H9 (cell line): Measurements from ENCODE around the gene GPR171. TPM values are rescaled to one million over a fixed set of nuclear protein-coding genes. Genes with fewer than 3 reads are reported as not detected.

Experiments used
- DNase-seq: peaks from one replicate; pipeline ENCODE4 v3.0.0-alpha.2; 2017
- H2AFZ ChIP-seq: one replicate; pipeline ENCODE4 v1.6.1; 2013; ENCODE audit warnings: mild to moderate bottlenecking, low read length, control low read depth, moderate library complexity
- H2AK5ac ChIP-seq: 2 replicates; pipeline ENCODE4 v1.6.1; 2013; ENCODE audit warnings: low read length, control low read depth, mixed read lengths; ENCODE audit not compliant: insufficient read length
- H2BK120ac ChIP-seq: one replicate; pipeline ENCODE4 v1.6.1; 2013; ENCODE audit warnings: low read depth, mild to moderate bottlenecking, low read length, control low read depth, inconsistent platforms; ENCODE audit not compliant: poor library complexity, severe bottlenecking
- H2BK12ac ChIP-seq: 2 replicates; pipeline ENCODE4 v1.6.1; 2013; ENCODE audit warnings: low read length, control low read depth, mixed read lengths, low read depth; ENCODE audit not compliant: insufficient read length
- H2BK15ac ChIP-seq: 2 replicates; pipeline ENCODE4 v1.6.1; 2013; ENCODE audit warnings: low read depth, low read length, control low read depth
- H2BK20ac ChIP-seq: one replicate; pipeline ENCODE4 v1.6.1; 2013; ENCODE audit warnings: low read depth, mild to moderate bottlenecking, low read length, control low read depth, inconsistent platforms; ENCODE audit not compliant: poor library complexity, severe bottlenecking
- H2BK5ac ChIP-seq: 2 replicates; pipeline ENCODE4 v1.6.1; 2013; ENCODE audit warnings: low read length, control low read depth, mixed read lengths; ENCODE audit not compliant: insufficient read length
- H3K14ac ChIP-seq: 2 replicates; pipeline ENCODE4 v1.6.1; 2013; ENCODE audit warnings: low read length, control low read depth; ENCODE audit not compliant: insufficient read depth
- H3K18ac ChIP-seq: 2 replicates; pipeline ENCODE4 v1.6.1; 2013; ENCODE audit warnings: low read depth, mild to moderate bottlenecking, mixed read lengths, low read length, control low read depth; ENCODE audit not compliant: insufficient read length
- H3K23ac ChIP-seq: 2 replicates; pipeline ENCODE4 v1.6.1; 2013; ENCODE audit warnings: low read length, control low read depth, mixed read lengths, low read depth; ENCODE audit not compliant: insufficient read length
- H3K23me2 ChIP-seq: 2 replicates; pipeline ENCODE4 v1.6.1; 2013; ENCODE audit warnings: low read depth, mild to moderate bottlenecking, mixed read lengths, low read length, control low read depth; ENCODE audit not compliant: insufficient read length, poor library complexity, severe bottlenecking
- H3K27ac ChIP-seq: 2 replicates; pipeline ENCODE4 v1.5.1; 2013; ENCODE audit warnings: low read length, control low read depth, mixed read lengths, low read depth; ENCODE audit not compliant: insufficient read length
- H3K27me3 ChIP-seq: 2 replicates; pipeline ENCODE4 v1.6.1; 2013; ENCODE audit warnings: low read length, control low read depth, inconsistent platforms; ENCODE audit not compliant: insufficient read depth
- H3K4ac ChIP-seq: 2 replicates; pipeline ENCODE4 v1.6.1; 2013; ENCODE audit warnings: low read depth, mild to moderate bottlenecking, control low read depth, inconsistent platforms, low read length, moderate library complexity
- H3K4me1 ChIP-seq: 2 replicates; pipeline ENCODE4 v1.6.1; 2013; ENCODE audit warnings: low read length, control low read depth, inconsistent platforms; ENCODE audit not compliant: insufficient read depth
- H3K4me2 ChIP-seq: 2 replicates; pipeline ENCODE4 v1.6.1; 2013; ENCODE audit warnings: low read length, control low read depth, mixed read lengths; ENCODE audit not compliant: insufficient read length, insufficient read depth
- H3K56ac ChIP-seq: 2 replicates; pipeline ENCODE4 v1.6.1; 2013; ENCODE audit warnings: low read depth, mild to moderate bottlenecking, mixed read lengths, low read length, control low read depth; ENCODE audit not compliant: insufficient read length
- H3K79me1 ChIP-seq: 2 replicates; pipeline ENCODE4 v1.6.1; 2013; ENCODE audit warnings: low read depth, mild to moderate bottlenecking, moderate library complexity, low read length, control low read depth, inconsistent platforms; ENCODE audit not compliant: insufficient read depth, poor library complexity, severe bottlenecking
- H3K79me2 ChIP-seq: 2 replicates; pipeline ENCODE4 v1.6.1; 2013; ENCODE audit warnings: low read length, control low read depth, inconsistent platforms; ENCODE audit not compliant: insufficient read depth
- H3K9ac ChIP-seq: 2 replicates; pipeline ENCODE4 v1.6.1; 2013; ENCODE audit warnings: low read length, control low read depth, mixed read lengths; ENCODE audit not compliant: insufficient read length; ENCODE audit errors: extremely low read depth
- H3K9me3 ChIP-seq: one replicate; pipeline ENCODE4 v1.6.1; 2013; ENCODE audit warnings: low read depth, low read length, inconsistent platforms; ENCODE audit not compliant: control insufficient read depth
- H3T11ph ChIP-seq: one replicate; pipeline ENCODE4 v1.6.1; 2013; ENCODE audit warnings: mild to moderate bottlenecking, low read length, control low read depth, inconsistent platforms
- H4K20me1 ChIP-seq: one replicate; pipeline ENCODE4 v1.6.1; 2013; ENCODE audit not compliant: control insufficient read depth, insufficient read length, insufficient read depth
- H4K5ac ChIP-seq: 2 replicates; pipeline ENCODE4 v1.6.1; 2013; ENCODE audit warnings: low read depth, mild to moderate bottlenecking, mixed read lengths, low read length, control low read depth; ENCODE audit not compliant: insufficient read length
- H4K8ac ChIP-seq: replicated peaks from 2 replicates; pipeline ENCODE4 v1.6.1; 2013; ENCODE audit warnings: low read length, control low read depth, mixed read lengths, low read depth; ENCODE audit not compliant: insufficient read length
- H4K91ac ChIP-seq: 2 replicates; pipeline ENCODE4 v1.6.1; 2013; ENCODE audit warnings: low read depth, mild to moderate bottlenecking, moderate library complexity, mixed read lengths, low read length, control low read depth; ENCODE audit not compliant: insufficient read length
- H3K27ac Mint-ChIP-seq, 3 experiments: 2 replicates in 2 of 3; 3 replicates in 1 of 3; pipeline ENCODE4 v1.8.0; 2020 to 2021; ENCODE audit warnings: mixed read lengths in 3 of 3, mild to moderate bottlenecking in 1 of 3, moderate library complexity in 1 of 3
- H3K27me3 Mint-ChIP-seq: 2 replicates; pipeline ENCODE4 v1.8.0; 2021; ENCODE audit warnings: low read depth, mild to moderate bottlenecking, moderate library complexity, mixed read lengths
- H3K36me3 Mint-ChIP-seq, 3 experiments: 2 replicates in 2 of 3; 3 replicates in 1 of 3; pipeline ENCODE4 v1.8.0; 2020 to 2021; ENCODE audit warnings: low read depth in 3 of 3, mixed read lengths in 3 of 3; ENCODE audit not compliant: insufficient read depth in 1 of 3
- H3K4me1 Mint-ChIP-seq, 2 experiments: 2 replicates each; pipeline ENCODE4 v1.8.0; 2020; ENCODE audit warnings: mixed read lengths in 2 of 2
- H3K4me3 Mint-ChIP-seq, 2 experiments: 2 replicates in 1 of 2; 3 replicates in 1 of 2; pipeline ENCODE4 v1.8.0; 2020 to 2021; ENCODE audit warnings: mild to moderate bottlenecking in 2 of 2, mixed read lengths in 2 of 2, moderate library complexity in 1 of 2
- H3K9me3 Mint-ChIP-seq, 2 experiments: 2 replicates in 1 of 2; 3 replicates in 1 of 2; pipeline ENCODE4 v1.8.0; 2020; ENCODE audit warnings: mild to moderate bottlenecking in 2 of 2, mixed read lengths in 2 of 2, moderate library complexity in 1 of 2
- WGBS: extraction: QIAGEN DNeasy Blood & Tissue Kit; methylation state at CpG from one replicate; pipeline ENCODE4 v1.1.7; 2013; ENCODE audit warnings: missing lambda C conversion rate, low lambda C conversion rate, mixed read lengths; ENCODE audit not compliant: insufficient read length; ENCODE audit errors: extremely low coverage; 5-methylcytosine and 5-hydroxymethylcytosine counted together
- total RNA-seq: library from RNA; stranded (reverse); gene quantifications from 2 replicates; pipeline ENCODE4 v1.2.1, GENCODE V29; 2021
- TF ChIP-seq, protein P1 (sequence below): fragments of 200-600 bp; sonication (generic); conservative IDR thresholded peaks from 3 replicates; pipeline ENCODE4 v1.8.0; 2021; ENCODE audit warnings: antibody characterized with exemption, mild to moderate bottlenecking

GPR171 gene
- total RNA-seq, 1 experiment from 2014 or later = not detected

- no peak overlapping the region; a peak in 1 of 7 replicates for H3K27ac Mint-ChIP-seq
- Histone ChIP-seq H2BK5ac (no peak overlapping the region), H2BK120ac (no peak overlapping the region), H3K79me1 (no peaks in the 10 kb centered on the region), H3T11ph (no peak overlapping the region), H3K27ac (no peak overlapping the region), H3K4ac (no peak overlapping the region), H3K23me2 (no peaks in the 10 kb centered on the region), H2BK20ac (no peak overlapping the region), H2BK12ac (no peak overlapping the region), H3K79me2 (no peaks in the 10 kb centered on the region), H4K5ac (no peak overlapping the region), H2AK5ac (no peak overlapping the region), H3K23ac (no peak overlapping the region), H3K9me3 (no peaks in the 10 kb centered on the region), H2BK15ac (no peak overlapping the region), H4K8ac (no peak overlapping the region), H3K56ac (no peak overlapping the region), H4K91ac (no peak overlapping the region), H3K18ac (no peak overlapping the region), H4K20me1 (no peaks in the 10 kb centered on the region), H3K9ac (no peak overlapping the region), H3K27me3 (no peaks in the 10 kb centered on the region), H2AFZ (no peak overlapping the region), H3K14ac (no peak overlapping the region), H3K4me2 (no peak overlapping the region), H3K4me1 (no peaks in the 10 kb centered on the region)
- WGBS = no CpG with 5 or more reads among the region's 6 CpGs
- H3K4me1 Mint-ChIP-seq = no peaks in the 10 kb centered on the region
- peaks cover 7 to 26% (median 18%) of the 10 kb centered on the region in 3 experiments; a peak in 6 of 7 replicates for H3K36me3 Mint-ChIP-seq
- H3K4me3 Mint-ChIP-seq = no peak overlapping the region
- TF ChIP-seq, protein P1, sequence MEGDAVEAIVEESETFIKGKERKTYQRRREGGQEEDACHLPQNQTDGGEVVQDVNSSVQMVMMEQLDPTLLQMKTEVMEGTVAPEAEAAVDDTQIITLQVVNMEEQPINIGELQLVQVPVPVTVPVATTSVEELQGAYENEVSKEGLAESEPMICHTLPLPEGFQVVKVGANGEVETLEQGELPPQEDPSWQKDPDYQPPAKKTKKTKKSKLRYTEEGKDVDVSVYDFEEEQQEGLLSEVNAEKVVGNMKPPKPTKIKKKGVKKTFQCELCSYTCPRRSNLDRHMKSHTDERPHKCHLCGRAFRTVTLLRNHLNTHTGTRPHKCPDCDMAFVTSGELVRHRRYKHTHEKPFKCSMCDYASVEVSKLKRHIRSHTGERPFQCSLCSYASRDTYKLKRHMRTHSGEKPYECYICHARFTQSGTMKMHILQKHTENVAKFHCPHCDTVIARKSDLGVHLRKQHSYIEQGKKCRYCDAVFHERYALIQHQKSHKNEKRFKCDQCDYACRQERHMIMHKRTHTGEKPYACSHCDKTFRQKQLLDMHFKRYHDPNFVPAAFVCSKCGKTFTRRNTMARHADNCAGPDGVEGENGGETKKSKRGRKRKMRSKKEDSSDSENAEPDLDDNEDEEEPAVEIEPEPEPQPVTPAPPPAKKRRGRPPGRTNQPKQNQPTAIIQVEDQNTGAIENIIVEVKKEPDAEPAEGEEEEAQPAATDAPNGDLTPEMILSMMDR = no peak
- no peaks in the 10 kb centered on the region for H3K9me3 Mint-ChIP-seq
- no peak for DNase-seq
- H3K27me3 Mint-ChIP-seq = no peaks in the 10 kb centered on the region
Observed at GRCh38 chr3:151192545-151192944, 10.5 kb downstream of the GPR171 start.
